Neural progenitor cell (in vitro differentiated cells): ENCODE results near the gene CDH13.

Source experiments
- CTCF ChIP-seq: fragments of 200-600 bp; sonication (generic); IDR thresholded peaks from 2 replicates; pipeline ENCODE4 v1.5.1; 2017; ENCODE audit warnings: antibody characterized with exemption, mild to moderate bottlenecking
- EZH2 ChIP-seq: fragments of 200-600 bp; sonication (generic); IDR thresholded peaks from 2 replicates; pipeline ENCODE4 v1.6.1; 2017; ENCODE audit warnings: antibody characterized with exemption, mild to moderate bottlenecking, moderate library complexity

GRCh38 chr16:83273504-83274173 is 646.9 kb downstream of the CDH13 start:
- TF ChIP-seq CTCF (no peak), EZH2 (no peak)
